ENCODE measurements around the gene DIAPH2. TPM values are rescaled to one million over a fixed set of nuclear protein-coding genes. Genes with fewer than 3 reads are reported as not detected.

Gene DIAPH2
- total RNA-seq, 2 donors from 2014 or later = 11.6 to 12.7 TPM

GRCh38 chrX:97009391-97009790 lies 324.7 kb downstream of the DIAPH2 start:
- no peaks in the 10 kb centered on the region for H3K9me3 ChIP-seq
- no peak overlapping the region for H3K27ac ChIP-seq
- H3K27me3 ChIP-seq = no peaks in the 10 kb centered on the region
- H3K4me3 ChIP-seq = no peak overlapping the region
- TF ChIP-seq CTCF (IDR thresholded peaks at IDR 0.05) = no peak
- H3K4me1 ChIP-seq = no peaks in the 10 kb centered on the region
- H3K36me3 ChIP-seq = no peaks in the 10 kb centered on the region
- DNase-seq (ENCODE audit: low spot score) = no peak

- H3K27ac ChIP-seq = no peak overlapping the region
- no peaks in the 10 kb centered on the region for H3K36me3 ChIP-seq
- H3K4me3 ChIP-seq = no peak overlapping the region
- DNase-seq (ENCODE audit: low spot score) = no peak
- no peaks in the 10 kb centered on the region for H3K27me3 ChIP-seq
- no peaks in the 10 kb centered on the region for H3K9me3 ChIP-seq
- no peaks in the 10 kb centered on the region for H3K4me1 ChIP-seq
- no peak for TF ChIP-seq CTCF (IDR thresholded peaks at IDR 0.05)
Measured at GRCh38 chrX:97011540-97011939, 326.9 kb downstream of the DIAPH2 start.

- Histone ChIP-seq H3K36me3 (no peaks in the 10 kb centered on the region), H3K4me1 (no peaks in the 10 kb centered on the region), H3K9me3 (no peaks in the 10 kb centered on the region), H3K27me3 (no peaks in the 10 kb centered on the region), H3K4me3 (no peak overlapping the region), H3K27ac (no peak overlapping the region)
- no peak for DNase-seq (ENCODE audit: low spot score)
- TF ChIP-seq CTCF (IDR thresholded peaks at IDR 0.05) = no peak
Measured at GRCh38 chrX:97016106-97016505, 331.5 kb downstream of the DIAPH2 start.

- Histone ChIP-seq H3K4me1 (no peaks in the 10 kb centered on the region), H3K36me3 (no peaks in the 10 kb centered on the region), H3K27me3 (no peaks in the 10 kb centered on the region), H3K9me3 (no peaks in the 10 kb centered on the region), H3K4me3 (no peak overlapping the region), H3K27ac (no peak overlapping the region)
- TF ChIP-seq CTCF (IDR thresholded peaks at IDR 0.05) = no peak
- no peak for DNase-seq (ENCODE audit: low spot score)
Measured at GRCh38 chrX:97021680-97022079, 337.0 kb downstream of the DIAPH2 start.

DNA sequence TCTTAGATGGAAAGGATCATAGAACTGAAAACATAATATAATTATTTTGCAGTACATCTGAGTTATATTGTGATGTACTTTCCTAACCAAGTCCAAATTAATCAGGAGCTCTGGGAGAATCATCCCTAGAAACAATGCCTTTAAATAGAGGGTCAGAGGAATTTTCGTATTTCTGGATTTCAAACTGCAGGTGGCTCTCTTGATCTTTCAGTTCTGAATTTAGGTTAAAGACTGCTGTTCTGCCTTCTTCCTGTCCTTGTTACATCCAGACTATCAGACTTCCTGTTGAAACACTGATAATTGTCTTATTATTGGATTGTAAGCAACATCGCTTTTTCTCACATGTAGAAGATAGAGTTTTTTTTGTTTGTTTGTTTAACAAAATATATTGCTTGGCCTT lies 341.8 kb downstream of the DIAPH2 start:
- Histone ChIP-seq H3K36me3 (no peaks in the 10 kb centered on the region), H3K4me3 (no peak overlapping the region), H3K27me3 (no peaks in the 10 kb centered on the region), H3K9me3 (no peaks in the 10 kb centered on the region), H3K4me1 (no peaks in the 10 kb centered on the region), H3K27ac (no peak overlapping the region)
- TF ChIP-seq CTCF (IDR thresholded peaks at IDR 0.05) = no peak
- no peak for DNase-seq (ENCODE audit: low spot score)

GRCh38 chrX:97027384-97027922 lies 342.8 kb downstream of the DIAPH2 start:
- no peaks in the 10 kb centered on the region for H3K36me3 ChIP-seq
- no peaks in the 10 kb centered on the region for H3K9me3 ChIP-seq
- H3K4me3 ChIP-seq = no peak overlapping the region
- no peak overlapping the region for H3K27ac ChIP-seq
- no peaks in the 10 kb centered on the region for H3K4me1 ChIP-seq
- DNase-seq (ENCODE audit: low spot score) = no peak
- TF ChIP-seq CTCF (IDR thresholded peaks at IDR 0.05) = no peak
- H3K27me3 ChIP-seq = no peaks in the 10 kb centered on the region
